NCI-H1436 (cell line): ENCODE measurements around the gene KRTAP12-4.
"Not testable (repeated sequence)": the region's sequence is repeated elsewhere in the genome, so short reads cannot be mapped to it uniquely, and the experiment has no call there.

Experiments
- DNase-seq: peaks from one replicate; lab custom pipeline; 2025; lab: John Stamatoyannopoulos, UW

Gene KRTAP12-4

DNA sequence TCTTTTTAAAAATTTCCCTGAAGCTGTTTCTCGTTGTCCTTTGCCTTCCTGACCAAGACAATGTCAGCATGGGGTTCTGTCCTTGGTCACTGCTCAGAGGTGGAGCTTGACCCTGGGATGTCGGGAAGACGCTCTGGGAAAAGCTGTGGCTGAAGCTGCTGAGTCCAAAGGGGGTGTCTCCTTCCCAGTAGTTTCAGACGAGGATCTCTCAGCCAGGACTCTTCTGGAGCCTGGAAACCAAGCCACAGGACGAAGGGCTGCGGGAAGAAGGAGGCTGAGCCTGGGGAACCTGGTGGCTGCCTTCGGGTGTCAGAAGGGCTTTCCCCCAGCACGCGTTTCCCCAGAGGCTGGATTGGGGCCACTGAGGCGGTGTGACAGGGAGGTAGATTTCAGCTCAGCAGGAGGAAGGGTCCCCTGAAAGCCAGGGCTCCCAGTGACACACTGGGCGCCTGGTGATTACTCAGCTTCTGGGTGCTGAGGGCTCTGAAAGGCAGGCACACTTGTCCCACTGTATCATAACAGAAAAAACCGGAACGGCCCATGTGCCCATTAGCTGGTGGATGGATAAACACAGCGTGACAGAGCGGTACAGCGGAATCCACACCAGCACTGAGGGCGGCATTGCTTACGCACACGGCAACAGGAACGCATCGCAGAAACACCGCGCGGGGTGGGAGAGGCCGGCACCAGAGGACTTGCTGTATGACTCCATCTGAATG, 32.5 kb upstream of the KRTAP12-4 start:
- DNase-seq: no peak

DNA sequence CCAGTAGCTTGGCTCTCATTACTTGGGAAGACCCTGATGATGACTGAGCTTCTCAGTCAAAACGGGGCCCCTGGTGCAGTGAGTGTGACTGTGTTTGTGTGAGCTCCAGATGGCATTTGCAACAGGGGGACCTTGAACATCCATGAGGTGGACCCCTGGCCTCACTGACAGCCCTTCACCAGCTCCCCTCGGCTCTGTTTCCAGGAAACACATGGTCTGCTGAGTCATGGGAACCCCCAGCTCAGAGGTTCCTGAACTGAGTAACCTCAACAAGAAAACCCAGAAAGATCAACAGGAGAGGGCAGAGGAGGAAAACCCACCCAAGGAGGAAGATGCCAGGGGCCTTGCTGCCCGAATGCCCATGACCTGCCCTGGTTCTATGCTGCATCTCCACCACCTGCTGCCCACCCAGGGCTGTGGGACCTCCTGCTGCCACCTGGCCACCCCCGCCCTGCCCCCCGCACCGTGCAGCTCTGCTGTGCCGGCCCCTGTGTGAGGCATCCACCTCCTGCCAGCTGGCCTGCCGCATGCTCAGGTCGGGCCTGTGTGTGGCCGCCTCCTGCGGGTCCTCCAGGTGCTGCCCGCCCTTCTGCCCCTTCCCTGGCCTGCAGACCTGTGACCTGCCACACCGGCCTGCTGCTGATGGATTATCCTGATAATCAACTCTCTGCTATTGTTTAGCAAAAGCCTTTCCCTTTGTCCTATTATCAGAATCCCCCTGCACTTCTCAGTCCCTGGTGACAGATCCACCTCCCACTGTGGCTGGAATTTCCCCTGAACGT, 31.7 kb upstream of the KRTAP12-4 start:
- DNase-seq: no peak

DNA sequence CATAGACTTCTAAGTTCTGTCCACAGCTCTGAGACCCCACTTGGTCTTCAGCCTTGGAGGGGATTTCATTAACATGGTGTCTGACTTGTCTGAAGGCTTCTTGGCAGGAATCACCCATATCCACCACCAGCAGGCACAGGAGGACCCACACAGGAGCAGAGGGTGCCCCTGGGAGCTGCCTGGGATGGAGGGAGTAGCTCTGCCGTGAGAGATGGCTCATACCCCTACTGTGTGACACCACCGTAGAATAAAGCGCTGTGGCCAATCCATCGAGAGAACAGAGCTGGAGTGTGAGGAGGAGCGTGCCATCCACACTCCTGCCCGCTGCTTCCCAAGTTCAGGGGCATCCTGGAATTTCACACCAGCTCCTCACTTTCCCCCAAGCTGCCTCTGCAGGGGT, 30.6 kb upstream of the KRTAP12-4 start:
- not testable (repeated sequence) for DNase-seq

DNA sequence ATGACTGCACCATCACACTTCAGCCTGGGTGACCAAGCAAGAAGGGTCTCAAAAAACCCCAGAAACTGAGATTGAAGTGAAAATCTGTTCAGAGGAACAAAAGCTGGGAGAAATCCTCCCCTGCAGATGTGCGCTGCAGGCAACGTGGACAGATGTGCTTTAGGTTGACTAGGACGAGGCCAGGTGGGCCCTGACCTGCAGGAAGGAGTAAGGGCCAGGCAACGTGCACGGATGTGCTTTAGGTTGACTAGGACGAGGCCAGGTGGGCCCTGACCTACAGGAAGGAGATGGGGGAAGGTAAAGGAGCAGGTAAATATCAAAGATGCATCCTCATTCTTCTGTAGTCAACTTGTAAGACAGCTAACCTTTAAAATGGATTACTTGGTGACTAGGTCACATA, 30.0 kb upstream of the KRTAP12-4 start:
- no peak for DNase-seq

DNA sequence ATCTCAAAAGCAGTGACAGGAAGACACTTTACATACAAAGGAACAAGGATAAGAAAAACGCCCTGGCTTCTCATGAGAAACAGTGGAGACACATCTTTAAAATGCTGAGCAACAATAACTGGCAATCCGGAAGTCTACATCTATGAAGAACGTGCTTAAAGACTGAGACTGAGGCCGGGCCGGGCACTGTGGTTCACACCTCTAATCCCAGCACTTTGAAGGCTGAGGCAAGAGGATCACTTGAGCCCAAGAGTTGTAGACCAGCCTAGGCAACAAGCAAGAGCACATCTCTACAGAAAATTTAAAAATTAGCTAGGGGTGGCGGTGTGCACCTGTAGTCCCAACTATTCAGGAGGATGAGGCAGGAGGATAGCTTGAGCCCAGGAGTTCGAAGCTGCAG, 29.6 kb upstream of the KRTAP12-4 start:
- DNase-seq: no peak

DNA sequence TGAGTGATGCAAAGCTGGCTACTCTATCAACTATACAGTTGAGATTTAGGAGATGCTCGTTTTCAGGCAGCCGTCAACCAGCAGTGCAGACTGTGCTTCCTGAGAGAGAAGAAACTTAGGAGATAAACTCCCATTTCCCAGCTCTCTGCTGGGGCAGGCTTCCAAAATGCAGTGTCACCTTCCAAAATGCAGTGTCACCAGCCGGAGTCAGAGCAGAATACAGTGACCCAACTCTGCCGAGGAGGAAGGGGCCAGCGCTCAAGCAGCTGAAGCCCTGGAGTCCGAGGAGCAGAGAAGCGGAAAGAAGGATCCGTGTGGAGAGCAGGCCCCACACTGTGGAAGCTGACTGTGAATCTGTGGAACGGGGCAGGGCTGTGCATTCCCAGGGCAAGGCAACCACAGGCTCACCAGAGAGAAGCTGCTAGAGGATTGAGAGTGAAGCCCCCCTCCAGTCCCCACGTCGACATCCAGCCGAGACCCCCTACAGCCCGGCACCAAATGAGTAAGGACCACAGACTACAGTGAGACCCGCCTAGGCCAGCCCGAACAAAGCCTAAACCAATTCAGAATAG, 28.2 kb upstream of the KRTAP12-4 start:
- no peak for DNase-seq

DNA sequence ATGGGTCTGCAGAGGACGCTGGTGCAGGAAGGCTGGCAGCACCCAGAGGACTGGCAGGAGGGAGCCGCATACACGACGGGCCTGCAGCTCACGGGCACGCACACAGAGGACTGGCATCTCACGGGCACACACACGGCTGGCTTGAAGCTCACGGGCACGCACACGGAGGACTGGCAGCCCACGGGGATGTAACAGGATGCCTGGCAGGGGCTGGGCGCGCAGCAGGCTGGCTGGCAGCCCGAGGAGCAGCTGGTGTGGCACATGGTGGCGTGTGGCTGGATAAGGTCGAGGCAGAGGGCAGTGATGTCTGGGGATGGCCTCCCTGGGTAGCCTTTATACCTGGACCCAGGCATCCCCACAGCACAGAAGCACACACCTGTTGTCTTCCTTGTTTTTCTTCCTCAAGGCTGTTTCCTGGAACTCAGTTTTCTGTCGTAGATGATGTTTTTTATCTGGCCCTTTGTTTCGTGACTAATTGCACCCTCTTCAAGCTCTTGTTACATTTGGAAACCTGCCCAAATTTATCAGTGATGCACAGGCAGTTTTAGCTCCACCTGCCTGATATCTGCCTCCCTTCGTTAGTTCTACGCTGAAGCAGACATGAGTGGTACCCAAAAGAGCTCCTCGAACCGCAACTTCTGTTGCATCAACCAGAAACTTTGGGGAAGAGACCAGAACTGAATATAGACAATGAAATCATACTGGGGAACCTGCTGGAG, 27.6 kb upstream of the KRTAP12-4 start, which contains the start of gene KRTAP12-1:
TSS of gene KRTAP12-1 (minus strand) at position 303 of the 719 bp plus-strand sequence. CDS start at position 263, 40 bp downstream.
- peak; percentile 91 for DNase-seq

DNA sequence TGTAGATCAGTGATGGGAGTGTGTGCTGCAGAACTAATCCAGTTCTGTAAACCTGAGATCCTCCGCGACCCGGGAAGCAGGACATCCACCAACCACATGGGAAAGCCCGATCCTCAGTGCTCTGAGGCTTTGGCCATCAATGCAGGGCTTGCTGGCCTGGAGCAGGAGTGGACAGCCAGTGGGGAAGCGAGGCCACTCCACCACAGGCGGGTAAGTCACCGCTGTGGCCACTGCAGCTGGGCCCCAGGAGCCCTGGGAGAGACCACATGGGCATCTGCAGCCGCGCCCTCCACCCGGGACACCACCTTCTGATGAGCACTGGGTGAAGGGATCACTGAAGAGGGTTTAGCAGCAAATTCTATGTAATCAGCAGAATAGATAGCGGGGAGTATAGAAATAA, 26.7 kb upstream of the KRTAP12-4 start:
- DNase-seq: no peak

DNA sequence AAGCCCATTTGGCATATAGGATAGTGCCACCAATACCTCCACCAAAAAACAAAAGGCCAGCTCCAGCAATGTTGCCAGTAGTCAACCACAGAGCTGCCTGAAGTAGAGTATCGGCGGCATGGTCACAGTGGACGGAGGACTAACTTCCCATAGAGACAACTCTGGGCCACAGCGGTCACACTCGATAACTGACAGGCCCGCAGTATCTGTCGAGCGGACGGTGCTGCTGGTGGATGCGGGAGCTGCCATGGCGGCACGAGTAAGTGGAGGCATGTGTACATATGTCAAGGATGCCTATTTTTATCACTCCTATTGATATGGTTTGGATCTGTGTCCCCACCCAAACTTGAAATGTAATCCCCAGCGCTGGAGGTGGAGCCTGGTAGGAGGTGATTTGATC, 23.4 kb upstream of the KRTAP12-4 start:
- no peak for DNase-seq

DNA sequence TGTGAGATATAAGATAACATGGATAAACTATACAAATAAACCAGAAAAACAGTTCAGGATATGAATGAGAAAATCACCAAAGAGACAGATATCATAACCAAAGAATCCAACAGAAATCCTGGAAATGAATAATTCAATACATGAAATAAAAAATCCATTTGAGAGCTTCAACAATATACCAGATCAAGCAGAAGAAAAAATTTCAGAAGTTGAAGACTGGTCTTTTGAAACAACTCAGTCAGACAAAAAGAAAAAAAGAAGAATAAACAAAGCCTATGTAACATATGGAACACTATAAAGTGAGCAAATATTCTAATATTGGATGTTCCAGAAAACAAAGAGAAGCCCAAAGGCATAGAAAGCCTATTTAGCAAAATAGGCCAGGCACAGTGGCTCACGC, 17.5 kb upstream of the KRTAP12-4 start:
- no peak for DNase-seq

DNA sequence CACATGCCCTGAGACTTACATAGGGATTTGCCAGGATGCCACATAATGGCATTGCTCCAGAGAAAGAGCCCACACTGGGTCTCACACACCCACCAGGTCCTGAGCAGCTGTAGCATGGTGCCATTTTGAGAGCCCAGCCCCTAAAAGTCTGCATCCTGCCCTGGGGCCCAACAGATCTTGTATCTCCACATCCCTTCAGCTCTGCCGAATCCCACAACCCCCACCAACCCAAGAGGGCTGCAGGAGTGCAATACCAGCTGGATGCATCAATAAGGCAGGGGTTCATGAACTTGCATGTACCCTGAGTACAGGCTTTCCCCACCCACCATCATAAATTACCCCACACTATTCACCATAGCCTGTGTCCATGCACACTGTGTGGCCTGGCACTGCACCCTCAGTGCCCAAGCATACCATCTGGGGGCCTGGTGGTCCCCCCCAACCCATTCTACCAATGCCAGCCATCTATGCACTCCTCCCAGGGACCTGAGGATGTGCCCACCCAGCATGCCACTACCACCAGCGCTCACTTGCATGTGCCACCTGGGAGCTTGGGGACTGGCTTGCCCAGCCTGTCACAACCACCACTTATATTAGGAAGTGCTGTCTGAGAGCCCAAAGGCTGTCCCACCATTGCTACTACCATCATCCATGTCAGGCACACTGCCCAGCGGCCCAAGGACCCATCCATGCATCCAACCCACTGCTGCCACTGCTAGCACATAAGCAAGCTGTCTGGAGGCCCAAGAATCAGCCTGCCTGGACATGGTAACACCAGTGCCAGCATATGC, 16.4 kb upstream of the KRTAP12-4 start:
- DNase-seq: no peak

DNA sequence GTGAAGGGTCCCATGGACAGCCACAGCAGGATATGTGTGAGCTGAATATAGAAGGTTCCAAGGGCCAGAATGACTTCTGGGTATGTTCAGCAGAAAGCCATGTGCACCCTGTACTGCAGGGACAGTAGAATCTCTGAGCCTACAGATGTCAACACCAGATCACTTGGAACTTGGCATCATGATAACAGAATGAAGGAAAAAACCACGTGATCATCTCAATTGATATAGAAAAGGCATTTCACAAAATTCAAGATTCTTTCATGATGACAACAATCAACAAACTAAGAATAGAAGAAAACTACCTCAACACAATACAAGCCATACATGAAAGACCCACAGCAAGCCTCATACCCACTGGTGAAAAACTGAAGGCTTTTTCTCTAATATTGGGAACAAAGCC, 13.2 kb upstream of the KRTAP12-4 start:
- no peak for DNase-seq

DNA sequence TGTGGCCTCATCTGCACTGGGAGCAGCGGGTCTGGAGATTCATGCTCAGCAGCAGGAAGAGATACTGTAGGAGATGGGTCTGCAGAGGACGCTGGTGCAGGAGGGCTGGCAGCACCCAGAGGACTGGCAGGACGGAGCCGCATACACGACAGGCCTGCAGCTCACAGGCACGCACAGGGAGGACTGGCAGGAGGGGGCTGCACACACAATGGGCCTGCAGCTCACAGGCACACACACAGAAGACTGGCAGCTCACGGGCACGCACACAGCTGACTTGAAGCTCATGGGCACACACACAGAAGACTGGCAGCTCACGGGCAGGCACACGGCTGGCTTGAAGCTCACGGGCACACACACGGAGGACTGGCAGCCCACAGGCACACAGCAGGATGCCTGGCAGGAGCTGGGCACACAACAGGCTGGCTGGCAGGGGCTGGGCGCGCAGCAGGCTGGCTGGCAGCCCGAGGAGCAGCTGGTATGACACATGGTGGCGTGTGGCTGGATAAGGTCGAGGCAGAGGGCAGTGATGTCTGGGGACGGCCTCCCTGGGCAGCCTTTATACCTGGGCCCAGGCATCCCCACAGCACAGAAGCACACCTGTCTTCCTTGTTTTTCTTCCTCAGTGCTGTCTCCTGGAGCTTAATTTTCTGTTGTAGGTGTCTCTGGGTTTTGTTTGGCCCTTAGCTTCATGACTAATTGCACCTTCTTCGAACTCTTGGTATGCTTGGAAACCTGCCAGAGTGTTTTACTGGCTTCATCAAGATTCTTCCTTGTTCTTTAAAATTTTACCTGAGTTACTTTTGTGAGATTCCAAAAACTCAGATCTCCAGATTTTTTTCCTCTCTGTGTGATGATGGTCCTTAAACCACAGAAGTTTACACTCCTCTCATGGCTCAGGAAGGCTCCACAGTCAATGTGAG, 12.2 kb upstream of the KRTAP12-4 start, which contains the start of gene KRTAP12-2:
TSS of gene KRTAP12-2 (minus strand) at position 527 of the 920 bp plus-strand sequence. CDS start at position 486, 41 bp downstream.
- no peak for DNase-seq

DNA sequence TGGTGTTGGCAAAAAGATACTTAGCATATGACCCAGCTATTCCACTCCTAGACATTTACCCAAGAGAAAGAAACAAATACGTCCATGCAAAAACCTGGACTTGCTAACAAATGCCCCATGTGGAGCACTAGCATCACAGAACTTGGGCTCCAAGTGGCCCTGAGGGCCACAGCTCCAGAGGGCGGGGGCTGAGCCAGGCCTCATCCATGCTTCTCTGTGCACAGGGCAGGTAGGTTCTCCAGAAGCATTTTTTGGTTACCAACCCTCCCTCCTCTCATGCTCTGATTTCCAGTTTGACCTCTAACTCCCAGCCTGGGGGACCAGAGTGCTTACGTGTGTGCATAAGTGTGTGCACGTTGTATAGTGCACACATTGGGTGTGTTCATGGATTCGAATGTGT, 10.2 kb upstream of the KRTAP12-4 start:
- no peak for DNase-seq

DNA sequence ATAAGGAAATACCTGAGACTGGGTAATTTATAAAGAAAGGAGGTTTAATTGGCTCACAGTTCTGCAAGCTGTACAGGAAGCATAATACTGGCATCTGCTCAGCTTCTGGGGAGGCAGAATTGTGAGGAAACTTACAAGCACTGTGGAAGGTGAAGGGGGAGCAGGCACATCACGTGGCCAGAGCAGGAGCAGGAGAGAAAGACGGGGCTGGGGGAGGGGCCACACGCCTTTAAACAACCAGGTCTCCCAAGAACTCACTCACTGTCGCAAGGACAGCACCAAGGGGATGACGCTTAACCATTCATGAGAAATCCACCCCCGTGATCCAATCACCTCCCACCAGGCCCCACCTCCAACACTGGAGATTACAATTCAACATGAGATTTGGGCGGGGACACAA, 7.1 kb upstream of the KRTAP12-4 start:
- DNase-seq: not testable (repeated sequence)

DNA sequence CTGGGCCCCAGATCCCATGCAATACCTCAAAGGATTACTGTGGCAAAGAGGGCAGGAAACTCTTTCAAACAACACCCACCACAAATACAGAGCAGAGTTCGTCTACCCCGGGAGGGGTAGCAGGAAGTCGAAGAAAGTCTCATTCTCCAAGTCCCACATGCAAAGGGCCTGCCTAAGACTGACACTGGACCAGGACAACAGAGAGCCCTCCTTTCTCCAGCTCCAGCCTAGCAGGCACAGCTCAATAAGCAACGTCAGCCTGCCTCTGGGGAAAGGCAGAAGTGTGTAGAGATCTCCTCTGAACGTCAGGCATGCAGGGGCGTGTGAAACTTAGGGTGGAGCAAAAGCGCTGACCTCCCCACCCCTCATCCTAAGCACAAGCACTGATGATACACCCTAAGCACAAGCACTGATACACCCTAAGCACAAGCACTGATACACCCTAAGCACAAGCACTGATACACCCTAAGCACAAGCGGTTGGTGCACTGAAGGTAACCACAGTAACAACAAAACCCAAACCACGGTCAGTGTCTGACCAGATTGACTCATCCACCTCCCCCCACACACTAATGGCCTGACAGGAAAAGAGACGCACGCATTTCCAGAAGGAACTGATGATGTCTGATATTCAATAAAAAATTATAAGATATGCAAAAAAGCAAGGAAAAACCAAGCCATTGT, 4.6 kb upstream of the KRTAP12-4 start:
- no peak for DNase-seq

DNA sequence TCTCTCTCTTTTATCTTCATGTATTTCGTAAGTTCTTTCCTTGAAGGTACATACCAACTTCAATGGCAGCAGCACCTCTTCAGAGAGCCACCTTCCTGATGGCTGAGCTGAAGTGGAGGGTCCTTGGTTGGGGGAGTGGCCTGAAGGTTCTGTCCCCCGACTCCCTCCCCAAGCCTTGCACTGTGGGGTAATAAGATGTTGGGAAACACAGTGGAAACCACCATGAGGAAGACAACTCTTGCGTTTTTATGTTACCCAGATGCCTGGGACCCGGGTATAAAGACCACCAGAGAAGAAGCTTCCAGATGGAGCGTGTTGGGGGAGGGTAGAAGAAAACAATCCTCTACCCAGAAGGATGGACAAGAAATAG, 4.1 kb upstream of the KRTAP12-4 start:
- DNase-seq: no peak

DNA sequence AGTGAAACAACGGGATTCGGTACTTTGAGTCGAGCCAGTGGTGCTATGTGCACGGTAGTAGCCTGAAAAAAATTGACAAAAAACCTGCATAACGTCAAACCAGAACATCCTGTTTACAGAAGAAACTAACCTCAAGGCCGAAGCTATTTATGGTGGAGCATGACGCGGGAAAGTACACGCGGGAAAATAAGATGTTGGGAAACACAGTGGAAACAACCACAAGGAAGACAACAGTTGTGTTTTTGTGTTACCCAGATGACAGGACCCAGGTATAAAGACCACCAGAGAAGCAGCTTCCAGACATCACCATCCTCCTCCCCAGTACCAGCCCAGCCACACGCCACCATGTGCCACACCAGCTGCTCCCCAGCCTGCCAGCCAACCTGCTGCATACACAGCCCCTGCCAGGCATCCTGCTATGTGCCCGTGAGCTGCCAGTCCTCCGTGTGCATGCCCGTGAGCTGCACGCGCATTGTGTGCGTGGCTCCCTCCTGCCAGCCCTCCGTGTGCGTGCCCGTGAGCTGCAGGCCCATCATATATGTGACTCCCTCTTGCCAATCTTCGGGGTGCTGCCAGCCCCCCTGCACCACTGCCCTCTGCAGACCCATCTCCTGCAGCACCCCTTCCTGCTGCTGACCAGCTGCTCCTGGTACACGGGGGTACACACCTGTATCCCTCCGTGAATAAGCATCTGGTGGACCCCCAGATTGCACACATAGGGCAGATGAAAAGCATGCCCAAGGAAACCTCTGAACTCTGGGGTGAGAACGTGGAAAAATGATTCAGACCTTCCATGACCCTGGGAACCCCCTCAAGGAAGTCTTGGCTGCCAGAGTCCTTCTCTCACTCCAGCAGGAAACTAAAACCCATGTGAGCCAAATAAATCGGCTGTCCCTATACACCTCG, 3.4 kb upstream of the KRTAP12-4 start, which contains the start of gene KRTAP12-3:
TSS of gene KRTAP12-3 (plus strand) at position 298 of the 906 bp plus-strand sequence. CDS start at position 346, 48 bp downstream.
- no peak for DNase-seq

DNA sequence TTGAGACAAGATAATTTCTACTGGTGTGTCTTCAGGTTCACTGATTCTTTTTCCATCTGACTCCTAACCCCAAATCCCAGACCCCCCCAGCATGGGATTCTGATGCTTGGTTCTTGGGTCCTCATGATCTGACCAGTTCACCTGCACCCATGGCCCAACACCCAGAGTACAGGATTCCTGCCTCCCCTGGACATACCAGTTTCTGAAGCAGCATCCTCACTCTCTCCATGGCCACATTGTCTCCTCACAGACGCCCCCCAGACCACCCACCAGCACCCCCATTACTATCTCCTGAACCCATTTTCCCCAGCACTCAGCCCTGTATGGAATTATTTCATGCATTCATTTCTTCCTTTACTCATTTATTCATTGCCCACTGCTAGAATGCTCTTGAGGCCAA, 2.4 kb upstream of the KRTAP12-4 start:
- DNase-seq: no peak
